Suprapubic skin (tissue), 4 donors: ENCODE measurements around the gene RNF130.

Experiments used
- EP300 ChIP-seq: sonication (generic); formaldehyde crosslinking; IDR thresholded peaks from one replicate; pipeline ENCODE4 v1.6.1; 2017; ENCODE audit warnings: antibody characterized with exemption
- POLR2A ChIP-seq, 2 donors: fragments of 450-650 bp; IDR thresholded peaks; one replicate each; pipeline ENCODE4 v1.6.1; 2017; ENCODE audit warnings: antibody characterized with exemption in 2 of 2, mild to moderate bottlenecking in 2 of 2, moderate library complexity in 2 of 2
- POLR2AphosphoS5 ChIP-seq, 3 donors: sonication (generic); formaldehyde crosslinking; IDR thresholded peaks; one replicate each; pipeline ENCODE4 v1.6.1; 2017; ENCODE audit warnings: antibody characterized with exemption in 3 of 3
- TF ChIP-seq, protein P1 (sequence below), 2 donors: fragments of 200-600 bp in 1 of 2; fragments of 450-650 bp in 1 of 2; sonication (generic) in 1 of 2; IDR thresholded peaks; one replicate each; pipeline ENCODE4 v1.5.1; 2016 to 2019; ENCODE audit warnings: antibody characterized with exemption in 2 of 2, mild to moderate bottlenecking in 1 of 2, moderate library complexity in 1 of 2

DNA sequence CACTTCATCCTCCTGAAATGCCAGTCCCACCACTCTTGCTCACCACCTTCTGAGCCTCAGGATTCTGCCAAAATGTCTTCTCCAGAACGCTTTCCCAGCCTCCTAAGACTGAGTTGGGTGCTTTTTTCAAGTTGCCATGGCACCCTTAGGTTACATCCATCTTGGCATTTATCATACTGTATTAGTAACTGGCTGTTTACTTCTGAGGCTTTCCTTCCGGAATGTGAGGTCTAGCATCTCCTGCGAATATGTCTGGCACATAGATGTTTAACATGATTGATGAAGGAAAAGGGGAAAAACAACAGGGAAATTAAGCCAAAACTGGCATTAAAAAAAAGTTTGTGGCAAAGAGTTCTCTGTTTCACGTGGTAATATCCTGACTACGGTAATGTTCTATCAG, 24.9 kb downstream of the RNF130 start:
- TF ChIP-seq, protein P1, sequence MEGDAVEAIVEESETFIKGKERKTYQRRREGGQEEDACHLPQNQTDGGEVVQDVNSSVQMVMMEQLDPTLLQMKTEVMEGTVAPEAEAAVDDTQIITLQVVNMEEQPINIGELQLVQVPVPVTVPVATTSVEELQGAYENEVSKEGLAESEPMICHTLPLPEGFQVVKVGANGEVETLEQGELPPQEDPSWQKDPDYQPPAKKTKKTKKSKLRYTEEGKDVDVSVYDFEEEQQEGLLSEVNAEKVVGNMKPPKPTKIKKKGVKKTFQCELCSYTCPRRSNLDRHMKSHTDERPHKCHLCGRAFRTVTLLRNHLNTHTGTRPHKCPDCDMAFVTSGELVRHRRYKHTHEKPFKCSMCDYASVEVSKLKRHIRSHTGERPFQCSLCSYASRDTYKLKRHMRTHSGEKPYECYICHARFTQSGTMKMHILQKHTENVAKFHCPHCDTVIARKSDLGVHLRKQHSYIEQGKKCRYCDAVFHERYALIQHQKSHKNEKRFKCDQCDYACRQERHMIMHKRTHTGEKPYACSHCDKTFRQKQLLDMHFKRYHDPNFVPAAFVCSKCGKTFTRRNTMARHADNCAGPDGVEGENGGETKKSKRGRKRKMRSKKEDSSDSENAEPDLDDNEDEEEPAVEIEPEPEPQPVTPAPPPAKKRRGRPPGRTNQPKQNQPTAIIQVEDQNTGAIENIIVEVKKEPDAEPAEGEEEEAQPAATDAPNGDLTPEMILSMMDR (IDR thresholded peaks at IDR 0.05), result no peak
- no peak for TF ChIP-seq EP300
- no peak for TF ChIP-seq POLR2A (IDR thresholded peaks at IDR 0.05)
- TF ChIP-seq POLR2AphosphoS5 (IDR thresholded peaks at IDR 0.05), result no peak
